GM12878 (cell line): ENCODE measurements around the gene TRIM56. TPM values are rescaled to one million over a fixed set of nuclear protein-coding genes. Genes with fewer than 3 reads are reported as not detected.

ENCODE experiments used
- ATF7 ChIP-seq: fragments of 450-650 bp; IDR thresholded peaks from 2 replicates; pipeline ENCODE4 v1.6.1; 2016; ENCODE audit warnings: low read depth, mild to moderate bottlenecking
- BCL11A ChIP-seq: IDR thresholded peaks from 2 replicates; pipeline ENCODE4 v1.6.1; 2011; ENCODE audit warnings: low read depth, low read length
- CREB1 ChIP-seq: IDR thresholded peaks from 2 replicates; pipeline ENCODE4 v1.6.1; 2012; ENCODE audit warnings: low read depth, mild to moderate bottlenecking, inconsistent platforms
- ETV6 ChIP-seq, 2 experiments: fragments of 450-650 bp in 1 of 2; IDR thresholded peaks in 1 of 2; conservative IDR thresholded peaks in 1 of 2; 2 replicates each; pipeline ENCODE4 v1.6.1; 2014; ENCODE audit warnings: antibody characterized with exemption in 1 of 2, borderline replicate concordance in 1 of 2, low read depth in 1 of 2, mild to moderate bottlenecking in 1 of 2, moderate library complexity in 1 of 2
- GABPA ChIP-seq: IDR thresholded peaks from 2 replicates; pipeline ENCODE4 v1.6.1; 2014; ENCODE audit warnings: antibody characterized with exemption, low read depth, mild to moderate bottlenecking, inconsistent platforms
- GATAD2B ChIP-seq: fragments of 450-650 bp; conservative IDR thresholded peaks from 2 replicates; pipeline ENCODE4 v1.6.1; 2017; ENCODE audit warnings: low read depth, mild to moderate bottlenecking, moderate library complexity
- IKZF1 ChIP-seq: fragments of 450-650 bp; conservative IDR thresholded peaks from 2 replicates; pipeline ENCODE4 v1.6.1; 2017; ENCODE audit warnings: antibody characterized with exemption, mild to moderate bottlenecking
- JUNB ChIP-seq: IDR thresholded peaks from 2 replicates; pipeline ENCODE4 v1.6.1; 2016; ENCODE audit warnings: antibody characterized with exemption, mild to moderate bottlenecking
- MTA2 ChIP-seq: fragments of 450-650 bp; IDR thresholded peaks from 2 replicates; pipeline ENCODE4 v1.6.1; 2016; ENCODE audit warnings: low read depth, mild to moderate bottlenecking, moderate library complexity
- NR2C1 ChIP-seq: fragments of 450-650 bp; IDR thresholded peaks from 2 replicates; pipeline ENCODE4 v1.6.1; 2017; ENCODE audit warnings: antibody characterized with exemption, mild to moderate bottlenecking, moderate library complexity
- PBX3 ChIP-seq: IDR thresholded peaks from 2 replicates; pipeline ENCODE4 v1.6.1; 2011; ENCODE audit warnings: mild to moderate bottlenecking, low read depth, low read length, moderate library complexity; ENCODE audit not compliant: insufficient replicate concordance
- RELA ChIP-seq: fragments of 450-650 bp; IDR thresholded peaks from 2 replicates; pipeline ENCODE4 v1.8.0; 2014; ENCODE audit warnings: borderline replicate concordance; ENCODE audit not compliant: partially characterized antibody
- REST ChIP-seq: IDR thresholded peaks from 2 replicates; pipeline ENCODE4 v1.6.1; 2012; ENCODE audit warnings: mild to moderate bottlenecking, low read depth, low read length
- SMC3 ChIP-seq: IDR thresholded peaks from 2 replicates; pipeline ENCODE4 v1.6.1; 2011; ENCODE audit warnings: low read length, improper control_type of control experiment, borderline replicate concordance
- SP1 ChIP-seq: IDR thresholded peaks from one replicate; pipeline ENCODE4 v1.6.1; 2011; ENCODE audit warnings: low read depth, low read length
- STAT3 ChIP-seq: IDR thresholded peaks from 2 replicates; pipeline ENCODE4 v1.6.1; 2011; ENCODE audit warnings: low read depth, low read length, improper control_type of control experiment
- SUZ12 ChIP-seq: fragments of 200-600 bp; sonication (generic); IDR thresholded peaks from one replicate; pipeline ENCODE4 v1.6.1; 2018; ENCODE audit warnings: antibody characterized with exemption, mild to moderate bottlenecking; ENCODE audit not compliant: unreplicated experiment
- USF2 ChIP-seq: IDR thresholded peaks from 2 replicates; pipeline ENCODE4 v1.6.1; 2011; ENCODE audit warnings: low read depth, low read length, improper control_type of control experiment, borderline replicate concordance
- YY1 ChIP-seq: IDR thresholded peaks from 2 replicates; pipeline ENCODE4 v1.6.1; 2011; ENCODE audit warnings: low read depth, mild to moderate bottlenecking, low read length
- ZBTB40 ChIP-seq: fragments of 450-650 bp; IDR thresholded peaks from 2 replicates; pipeline ENCODE4 v1.6.1; 2016; ENCODE audit warnings: mild to moderate bottlenecking, moderate library complexity, borderline replicate concordance
- ZSCAN29 ChIP-seq: fragments of 450-650 bp; IDR thresholded peaks from 2 replicates; pipeline ENCODE4 v1.6.1; 2017; ENCODE audit warnings: mild to moderate bottlenecking, moderate library complexity
- polyA plus RNA-seq, 11 experiments: library from polyadenylated mRNA; depleted of rRNA in 4 of 11; unstranded in 6 of 11; stranded (reverse) in 5 of 11; fragments of >200 nt; fragmentation: Nextera tagmentation in 4 of 11; fragmentation: Illumina TruSeq in 1 of 11; extraction: Ambion mirVana in 4 of 11; extraction: Trizol in 1 of 11; gene quantifications; 1 replicate in 1 of 11; 2 replicates in 10 of 11; pipeline versions ENCODE4 v1.2.1 to v1.2.3, GENCODE V29; 2011 to 2016; ENCODE audit warnings: inconsistent platforms in 2 of 11, missing spikeins in 2 of 11, low read depth in 1 of 11
- total RNA-seq, 4 experiments: library from RNA; depleted of rRNA in 3 of 4; stranded (reverse); fragments of >200 nt in 3 of 4; fragmentation: Illumina TruSeq in 1 of 4; extraction: Trizol in 1 of 4; gene quantifications; 2 replicates each; pipeline versions ENCODE4 v1.2.1 to v1.2.3, GENCODE V29; 2013 to 2021

TRIM56 gene
- total and polyA plus RNA-seq, 10 of the 15 experiments (the other 5 are each of a cell fraction or from before 2014, with no cell fraction given) = 3.2 to 37.5 (median 11.8) TPM

GRCh38 chr7:101138213-101138870 lies 53.1 kb downstream of the TRIM56 start (continued):
- TF ChIP-seq ZBTB40 (peak; percentile 49; the same call in 1 of the 2 replicates), PBX3 (peak; percentile 36), GABPA (peak; percentile 69), STAT3 (no peak), ETV6 (conservative IDR thresholded peaks at IDR 0.05 in 1 of 2, IDR thresholded peaks at IDR 0.05 in 1 of 2; ENCODE audit: borderline replicate concordance in 1 of 2, low read depth in 1 of 2) (peak in 1 of 2 experiments; percentile 66; a peak in 2 of 4 replicates), NR2C1 (no peak), GATAD2B (0 out of 2 replicates have a peak, but pooled peaks have one; percentile 40), REST (no peak), SMC3 (peak; percentile 25; the same call in 1 of the 2 replicates), SUZ12 (no peak), IKZF1 (peak; percentile 27; the same call in 1 of the 2 replicates), YY1 (0 out of 2 replicates have a peak, but pooled peaks have one; percentile 5), ZSCAN29 (no peak), CREB1 (peak; percentile 88), USF2 (peak; percentile 74), JUNB (peak; percentile 87), RELA (peak; percentile 53), SP1 (peak; percentile 53), ATF7 (peak; percentile 95), BCL11A (peak; percentile 66), MTA2 (peak; percentile 80)
